H54 (cell line): ENCODE results near the gene ANTXR1.

Experiments used
- DNase-seq: peaks from one replicate; pipeline ENCODE4 v3.0.0; 2011; ENCODE audit warnings: low spot score, mixed read lengths; ENCODE audit not compliant: insufficient read length
- FAIRE-seq: peaks from 3 replicates; lab custom pipeline; 2011; peaks lifted over from hg19 to GRCh38; lab: Jason Lieb, UNC
- POLR2A ChIP-seq: IDR thresholded peaks from 2 replicates; pipeline ENCODE4 v1.6.1; 2011; ENCODE audit warnings: low read depth, mild to moderate bottlenecking, low read length

ANTXR1 gene

GRCh38 chr2:68992341-68992740, 20.6 kb upstream of the ANTXR1 start:
- TF ChIP-seq POLR2A = no peak
- no peak for FAIRE-seq
- DNase-seq = no peak

- FAIRE-seq (no peak), DNase-seq (no peak)
- no peak for TF ChIP-seq POLR2A
Measured at GRCh38 chr2:68992933-68993332, 20.0 kb upstream of the ANTXR1 start.

GRCh38 chr2:68993660-68994059, 19.3 kb upstream of the ANTXR1 start:
- DNase-seq (no peak), FAIRE-seq (no peak)
- TF ChIP-seq POLR2A = no peak

DNA sequence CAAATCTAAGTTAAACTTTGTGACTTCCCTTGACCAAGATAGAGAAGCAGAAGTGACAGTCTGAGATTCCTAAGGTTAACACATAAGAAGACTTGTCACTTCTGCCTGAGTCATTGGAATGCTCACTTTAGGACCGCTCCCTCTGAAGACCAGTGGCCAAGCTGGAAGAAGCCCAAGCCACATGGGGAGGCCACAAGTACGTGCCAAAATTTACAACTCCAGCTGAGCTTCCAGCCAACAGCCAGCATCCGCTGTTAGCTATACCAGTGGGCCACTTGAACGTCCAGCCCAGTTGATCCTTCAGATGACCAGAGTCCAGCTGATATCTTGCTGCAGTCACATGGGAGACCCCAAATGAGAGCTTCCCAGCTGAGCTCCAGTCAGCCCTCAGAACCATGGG, 18.1 kb upstream of the ANTXR1 start:
- FAIRE-seq = peak; percentile 94
- no peak for TF ChIP-seq POLR2A
- peak; percentile 50 for DNase-seq

- no peak for TF ChIP-seq POLR2A
- no peak for FAIRE-seq
- DNase-seq = no peak
Measured at GRCh38 chr2:68995916-68996315, 17.1 kb upstream of the ANTXR1 start.

GRCh38 chr2:68997401-68997800, 15.6 kb upstream of the ANTXR1 start:
- DNase-seq (no peak), FAIRE-seq (no peak)
- TF ChIP-seq POLR2A = no peak

GRCh38 chr2:69001879-69002278, 11.1 kb upstream of the ANTXR1 start:
- DNase-seq = no peak
- FAIRE-seq = no peak
- TF ChIP-seq POLR2A = no peak

DNA sequence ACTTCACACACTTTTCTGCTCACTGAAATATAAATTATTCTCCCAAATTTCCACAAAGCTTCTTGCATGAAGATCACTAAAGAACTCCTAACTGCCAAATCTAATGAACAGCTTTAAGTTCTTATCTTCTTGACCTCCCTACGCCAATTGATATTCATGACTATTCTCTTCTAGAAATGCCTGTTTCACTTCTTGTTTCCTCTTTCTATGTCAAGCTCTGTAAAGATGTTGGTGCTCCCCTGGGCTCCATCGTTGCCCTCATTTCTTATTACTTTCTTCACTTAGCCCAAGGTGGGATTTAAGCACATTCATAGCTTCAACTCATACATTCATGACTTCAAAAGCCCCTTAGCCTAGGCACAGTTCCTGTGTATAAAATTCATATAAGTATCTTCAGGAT, 9.2 kb upstream of the ANTXR1 start:
- TF ChIP-seq POLR2A = no peak
- no peak for DNase-seq
- FAIRE-seq = no peak

- DNase-seq = no peak
- TF ChIP-seq POLR2A = no peak
- FAIRE-seq = no peak
Measured at GRCh38 chr2:69007169-69007568, 5.8 kb upstream of the ANTXR1 start.

GRCh38 chr2:69007603-69008002, 5.4 kb upstream of the ANTXR1 start:
- no peak for FAIRE-seq
- DNase-seq = no peak
- no peak for TF ChIP-seq POLR2A

GRCh38 chr2:69010437-69011194, 2.4 kb upstream of the ANTXR1 start:
- no peak for FAIRE-seq
- no peak for DNase-seq
- TF ChIP-seq POLR2A = no peak

DNA sequence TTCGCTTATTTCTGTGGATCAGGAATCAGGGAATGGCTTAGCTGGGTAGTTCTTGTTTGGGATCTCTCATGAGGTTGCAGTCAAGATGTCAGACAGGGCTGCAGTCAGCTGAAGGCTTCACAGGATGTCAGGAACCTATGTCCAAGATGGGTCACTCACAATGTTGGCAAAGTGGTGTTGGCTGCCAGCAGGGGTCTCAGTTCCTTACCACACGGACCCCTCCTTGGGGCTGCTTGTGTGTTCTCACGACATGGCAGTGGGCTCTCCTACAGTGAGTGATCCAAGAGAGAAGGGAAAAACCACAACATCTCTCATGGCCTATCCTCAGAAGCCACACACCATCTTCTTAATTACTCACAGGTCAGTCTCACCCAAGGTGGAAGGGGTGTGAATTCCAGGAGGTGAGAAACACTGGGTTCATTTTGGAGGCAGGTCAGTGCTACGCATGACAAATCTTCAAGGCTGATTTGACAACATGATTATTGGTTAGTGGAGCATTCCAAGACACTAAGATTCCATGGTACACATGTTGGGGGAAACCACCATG, 1.3 kb upstream of the ANTXR1 start:
- FAIRE-seq (no peak), DNase-seq (no peak)
- TF ChIP-seq POLR2A = no peak

DNA sequence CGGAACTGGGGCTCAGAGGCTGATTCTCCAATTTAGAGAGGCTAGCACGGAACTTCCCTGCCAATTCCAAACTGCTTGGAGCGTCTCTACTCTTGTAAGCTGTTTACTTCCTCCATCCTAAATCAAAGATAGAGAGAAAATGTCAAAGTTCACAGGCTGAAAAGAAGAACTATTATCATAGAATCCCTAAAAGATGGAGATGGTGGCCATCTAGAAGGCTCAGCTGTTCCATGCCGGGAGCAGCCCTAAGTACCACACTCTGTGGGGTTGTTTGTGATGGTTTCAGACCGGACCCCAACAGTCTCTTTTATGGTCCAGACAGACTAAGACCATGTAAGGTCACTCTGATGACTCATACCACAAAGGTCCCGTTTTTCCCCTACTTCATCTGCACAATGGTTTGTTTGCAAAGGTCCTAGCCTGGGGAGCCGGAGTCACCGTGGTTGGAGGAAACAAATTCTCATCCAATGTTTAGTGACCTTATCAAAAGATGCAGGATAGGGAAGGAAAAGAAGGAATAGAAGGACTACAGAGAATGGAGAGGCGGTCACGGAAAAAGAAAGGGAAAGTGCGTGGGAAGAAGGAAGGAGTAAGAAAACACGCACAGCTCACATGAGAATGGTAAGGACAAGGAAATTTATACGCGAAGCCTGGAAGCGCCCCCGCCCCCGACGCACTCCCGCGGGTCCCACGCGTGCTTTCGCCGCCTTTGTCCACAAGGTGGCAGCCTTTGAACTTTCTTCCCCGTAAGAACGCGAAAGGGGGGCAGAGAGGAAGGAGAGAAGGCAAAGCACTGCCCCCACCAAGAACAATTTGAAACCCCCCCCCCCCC, 453 bp upstream of the ANTXR1 start:
- FAIRE-seq (no peak), DNase-seq (peak; percentile 37)
- no peak for TF ChIP-seq POLR2A
